Mesodermal cell (in vitro differentiated cells): Measurements from ENCODE around the gene MLX.
"Not testable (repeated sequence)": the region's sequence is repeated elsewhere in the genome, so short reads cannot be mapped to it uniquely, and the experiment has no call there.

Source experiments
- H3K27ac ChIP-seq: 2 replicates; pipeline ENCODE4 v1.7.0; 2013; ENCODE audit warnings: mild to moderate bottlenecking, low read depth, low read length, moderate library complexity; ENCODE audit not compliant: severe bottlenecking
- H3K36me3 ChIP-seq: 2 replicates; pipeline ENCODE4 v1.7.1; 2013; ENCODE audit warnings: mild to moderate bottlenecking, low read length, moderate library complexity; ENCODE audit not compliant: control insufficient read depth, insufficient read depth
- H3K4me1 ChIP-seq: one replicate; pipeline ENCODE4 v1.7.1; 2013; ENCODE audit warnings: mild to moderate bottlenecking, low read length; ENCODE audit not compliant: insufficient read depth, control insufficient read depth, poor library complexity, severe bottlenecking
- H3K4me3 ChIP-seq: 2 replicates; pipeline ENCODE4 v1.7.0; 2013; ENCODE audit warnings: low read length, control low read depth, mild to moderate bottlenecking; ENCODE audit not compliant: insufficient read depth, poor library complexity, severe bottlenecking; ENCODE audit errors: extremely low read depth
- H3K9me3 ChIP-seq: 2 replicates; pipeline ENCODE4 v1.7.1; 2013; ENCODE audit warnings: mild to moderate bottlenecking, low read length, moderate library complexity; ENCODE audit not compliant: control insufficient read depth
- WGBS, 2 experiments: methylation state at CpG; one replicate each; pipeline ENCODE4 v1.1.5; 2013; ENCODE audit warnings: missing lambda C conversion rate in 2 of 2; ENCODE audit not compliant: insufficient coverage in 2 of 2; 5-methylcytosine and 5-hydroxymethylcytosine counted together

MLX gene

GRCh38 chr17:42609182-42609813 is 42.4 kb downstream of the MLX start, which contains the start of the genes RETREG3 and TUBG1:
Gene RETREG3 (minus strand): TSS chr17:42609374. CDS start chr17:42609324, 50 bp downstream.
Gene TUBG1 (plus strand): TSS chr17:42609683. CDS start chr17:42609738, 55 bp downstream.
- peaks cover 3% of the 10 kb centered on the region for H3K4me1 ChIP-seq
- H3K9me3 ChIP-seq, result no peaks in the 10 kb centered on the region
- H3K36me3 ChIP-seq, result peaks cover 44% of the 10 kb centered on the region
- 0% methylated on average over 53 to 66 of the region's 66 CpGs for WGBS, 2 experiments
- peak within 1 kb of the TSS; percentile 87 for H3K27ac ChIP-seq
- peak within 1 kb of the TSS; percentile 94 for H3K4me3 ChIP-seq

GRCh38 chr17:42609814-42610801 is 43.2 kb downstream of the MLX start:
- not testable (repeated sequence) for H3K4me1 ChIP-seq, H3K9me3 ChIP-seq
- WGBS, 2 experiments, result 13 to 21% methylated on average over 23 of the region's 42 CpGs
- Histone ChIP-seq H3K27ac (peak overlapping the region; percentile 75), H3K4me3 (peak overlapping the region; percentile 94), H3K36me3 (peaks cover 47% of the 10 kb centered on the region)

GRCh38 chr17:42612013-42612412 is 45.1 kb downstream of the MLX start:
- Histone ChIP-seq H3K4me3 (no peak overlapping the region), H3K36me3 (peaks cover 53% of the 10 kb centered on the region), H3K9me3 (no peaks in the 10 kb centered on the region), H3K4me1 (no peaks in the 10 kb centered on the region), H3K27ac (no peak overlapping the region)
- WGBS, 2 experiments, result 100% methylated on average over 3 to 4 of the region's 4 CpGs

GRCh38 chr17:42613699-42614295 is 46.9 kb downstream of the MLX start:
- no peaks in the 10 kb centered on the region for H3K9me3 ChIP-seq
- H3K4me1 ChIP-seq, result no peaks in the 10 kb centered on the region
- no peak overlapping the region for H3K4me3 ChIP-seq
- no peak overlapping the region for H3K27ac ChIP-seq
- WGBS, 2 experiments, result 97 to 99% methylated on average over 12 to 13 of the region's 17 CpGs
- peaks cover 53% of the 10 kb centered on the region for H3K36me3 ChIP-seq

- Histone ChIP-seq H3K27ac (no peak overlapping the region), H3K4me3 (no peak overlapping the region), H3K4me1 (no peaks in the 10 kb centered on the region), H3K36me3 (peaks cover 30% of the 10 kb centered on the region), H3K9me3 (no peaks in the 10 kb centered on the region)
- WGBS, 2 experiments, result 86 to 92% methylated on average over 1 to 3 of the region's 4 CpGs
Observed at GRCh38 chr17:42617956-42618431, 51.1 kb downstream of the MLX start.

- Histone ChIP-seq H3K27ac (no peak overlapping the region), H3K4me1 (no peaks in the 10 kb centered on the region), H3K36me3 (peaks cover 26% of the 10 kb centered on the region), H3K4me3 (no peak overlapping the region), H3K9me3 (no peaks in the 10 kb centered on the region)
- WGBS, 2 experiments, result 79% methylated on average over 9 of the region's 9 CpGs
Observed at GRCh38 chr17:42618442-42619150, 51.7 kb downstream of the MLX start.

GRCh38 chr17:42621987-42622386 is 55.1 kb downstream of the MLX start:
- WGBS, 2 experiments, result 84 to 93% methylated on average over 3 of the region's 3 CpGs
- not testable (repeated sequence) for H3K36me3 ChIP-seq, H3K4me3 ChIP-seq, H3K9me3 ChIP-seq, H3K27ac ChIP-seq, H3K4me1 ChIP-seq
